GM23338 (cell line): Measurements from ENCODE around the gene SHPK. TPM values are rescaled to one million over a fixed set of nuclear protein-coding genes. Genes with fewer than 3 reads are reported as not detected.

Source experiments
- ATAC-seq: fragments of 200-7000 bp; cut with Tn5 transposase; 3 replicates; pipeline ENCODE4 v1.9.1; 2020
- DNase-seq: peaks from one replicate; pipeline ENCODE4 v3.0.0-alpha.2; 2015; ENCODE audit warnings: low spot score
- H2AFZ ChIP-seq: fragments of 200-600 bp; sonication (generic); 2 replicates; pipeline ENCODE4 v1.8.0; 2016; ENCODE audit warnings: antibody characterized with exemption, mild to moderate bottlenecking, moderate library complexity
- H3F3A ChIP-seq: fragments of 200-600 bp; sonication (generic); replicated peaks from 2 replicates; pipeline ENCODE4 v1.8.0; 2017; ENCODE audit warnings: antibody characterized with exemption, mixed run types, low read depth
- H3K27ac ChIP-seq: fragments of 200-600 bp; sonication (generic); 2 replicates; pipeline ENCODE4 v1.6.1; 2016; ENCODE audit warnings: low read depth
- H3K27me3 ChIP-seq: fragments of 200-600 bp; sonication (generic); 2 replicates; pipeline ENCODE4 v1.8.0; 2016; ENCODE audit warnings: mild to moderate bottlenecking, mixed run types, moderate library complexity; ENCODE audit not compliant: insufficient read depth
- H3K36me3 ChIP-seq: fragments of 200-600 bp; sonication (generic); 2 replicates; pipeline ENCODE4 v1.8.0; 2016; ENCODE audit warnings: mild to moderate bottlenecking; ENCODE audit not compliant: insufficient read depth
- H3K4me1 ChIP-seq: fragments of 200-600 bp; sonication (generic); 2 replicates; pipeline ENCODE4 v1.8.0; 2016; ENCODE audit warnings: mild to moderate bottlenecking, moderate library complexity; ENCODE audit not compliant: insufficient read depth
- H3K4me2 ChIP-seq: fragments of 200-600 bp; sonication (generic); 2 replicates; pipeline ENCODE4 v1.7.1; 2017; ENCODE audit warnings: mixed run types
- H3K4me3 ChIP-seq: fragments of 200-600 bp; sonication (generic); 2 replicates; pipeline ENCODE4 v1.6.1; 2016; ENCODE audit warnings: mixed run types
- H3K79me2 ChIP-seq: fragments of 200-600 bp; sonication (generic); replicated peaks from 2 replicates; pipeline ENCODE4 v1.8.0; 2017; ENCODE audit warnings: mild to moderate bottlenecking; ENCODE audit not compliant: insufficient read depth
- H3K9me2 ChIP-seq: fragments of 200-600 bp; sonication (generic); 2 replicates; pipeline ENCODE4 v1.8.0; 2017; ENCODE audit not compliant: insufficient read depth
- H4K20me1 ChIP-seq: fragments of 200-600 bp; sonication (generic); replicated peaks from 2 replicates; pipeline ENCODE4 v1.8.0; 2017; ENCODE audit warnings: mild to moderate bottlenecking; ENCODE audit not compliant: insufficient read depth
- H3K27ac Mint-ChIP-seq: 2 replicates; pipeline ENCODE4 v1.8.0; 2020; ENCODE audit warnings: inconsistent platforms, mild to moderate bottlenecking, moderate library complexity, mixed read lengths
- H3K27me3 Mint-ChIP-seq: 3 replicates; pipeline ENCODE4 v1.8.0; 2022; ENCODE audit warnings: low read depth, mild to moderate bottlenecking, moderate library complexity, mixed read lengths, inconsistent platforms; ENCODE audit not compliant: insufficient read depth, poor library complexity
- H3K36me3 Mint-ChIP-seq: 3 replicates; pipeline ENCODE4 v1.8.0; 2021; ENCODE audit warnings: low read depth, mild to moderate bottlenecking, inconsistent platforms, moderate library complexity, mixed read lengths
- H3K4me1 Mint-ChIP-seq: 3 replicates; pipeline ENCODE4 v1.8.0; 2020; ENCODE audit warnings: mild to moderate bottlenecking, inconsistent platforms, mixed read lengths
- H3K4me3 Mint-ChIP-seq: 3 replicates; pipeline ENCODE4 v1.8.0; 2021; ENCODE audit warnings: moderate library complexity, mild to moderate bottlenecking, inconsistent platforms, mixed read lengths
- H3K9me3 Mint-ChIP-seq: 3 replicates; pipeline ENCODE4 v1.8.0; 2020; ENCODE audit warnings: moderate library complexity, mild to moderate bottlenecking, inconsistent platforms, mixed read lengths
- CREB1 ChIP-seq: fragments of 250-450 bp; sonication (Bioruptor Pico); IDR thresholded peaks from 2 replicates; pipeline ENCODE4 v1.5.0; 2020; ENCODE audit warnings: low read depth, mild to moderate bottlenecking, moderate library complexity
- CTCF ChIP-seq, 2 experiments: fragments of 200-600 bp in 1 of 2; sonication (generic) in 1 of 2; conservative IDR thresholded peaks; 2 replicates each; pipeline versions ENCODE4 v1.5.1 to v1.6.1; 2016 to 2017; ENCODE audit warnings: antibody characterized with exemption in 2 of 2, low read depth in 2 of 2, mild to moderate bottlenecking in 2 of 2, moderate library complexity in 1 of 2
- ETS1 ChIP-seq: IDR thresholded peaks from 2 replicates; pipeline ENCODE4 v1.6.1; 2016; ENCODE audit warnings: antibody characterized with exemption
- EZH2 ChIP-seq: fragments of 200-600 bp; sonication (generic); IDR thresholded peaks from one replicate; pipeline ENCODE4 v1.8.0; 2017; ENCODE audit warnings: antibody characterized with exemption, mild to moderate bottlenecking, low read depth; ENCODE audit not compliant: unreplicated experiment
- EZH2phosphoT487 ChIP-seq: fragments of 200-600 bp; sonication (generic); IDR thresholded peaks from one replicate; pipeline ENCODE4 v1.8.1; 2018; ENCODE audit warnings: antibody characterized with exemption; ENCODE audit not compliant: unreplicated experiment
- JUNB ChIP-seq: IDR thresholded peaks from one replicate; pipeline ENCODE4 v1.6.1; 2016; ENCODE audit warnings: antibody characterized with exemption; ENCODE audit not compliant: unreplicated experiment
- NANOG ChIP-seq: IDR thresholded peaks from 2 replicates; pipeline ENCODE4 v1.6.1; 2016; ENCODE audit warnings: antibody characterized with exemption, borderline replicate concordance
- POLR2AphosphoS5 ChIP-seq: IDR thresholded peaks from 2 replicates; pipeline ENCODE4 v1.6.1; 2016; ENCODE audit warnings: antibody characterized with exemption, low read depth
- REST ChIP-seq: IDR thresholded peaks from one replicate; pipeline ENCODE4 v1.6.1; 2018; ENCODE audit warnings: antibody characterized with exemption; ENCODE audit not compliant: unreplicated experiment
- STAT1 ChIP-seq: IDR thresholded peaks from one replicate; pipeline ENCODE4 v1.6.1; 2016; ENCODE audit warnings: antibody characterized with exemption; ENCODE audit not compliant: unreplicated experiment
- ZNF114 ChIP-seq: fragments of 250-450 bp; sonication (Bioruptor Pico); IDR thresholded peaks from 2 replicates; pipeline ENCODE4 v1.5.0; 2020; ENCODE audit warnings: mild to moderate bottlenecking, moderate library complexity
- ZNF331 ChIP-seq: fragments of 250-450 bp; sonication (Bioruptor Pico); IDR thresholded peaks from 2 replicates; pipeline ENCODE4 v1.5.0; 2020; ENCODE audit warnings: low read depth, mild to moderate bottlenecking, moderate library complexity
- ZNF462 ChIP-seq: fragments of 250-450 bp; sonication (Bioruptor Pico); IDR thresholded peaks from 2 replicates; pipeline ENCODE4 v1.5.0; 2020; ENCODE audit warnings: mild to moderate bottlenecking, moderate library complexity
- polyA plus RNA-seq: library from polyadenylated mRNA; unstranded; fragments of >200 nt; fragmentation: Nextera tagmentation; extraction: Ambion mirVana; gene quantifications from 2 replicates; pipeline ENCODE4 v1.2.1, GENCODE V29; 2016
- total RNA-seq: library from RNA; depleted of rRNA; stranded (reverse); fragments of >200 nt; shearing (Covaris generic); gene quantifications from 2 replicates; pipeline ENCODE4 v1.2.3, GENCODE V29; 2014

SHPK gene
- total and polyA plus RNA-seq, 2 experiments from 2014 or later, result 11.5 to 34.3 TPM

- no peaks in the 10 kb centered on the region for H3K27me3 ChIP-seq
- no peaks in the 10 kb centered on the region for H3K36me3 ChIP-seq
- DNase-seq, result no peak
- no peak overlapping the region for H3K4me3 ChIP-seq
- no peak overlapping the region for H3K27ac ChIP-seq
- H3K36me3 Mint-ChIP-seq, result no peaks in the 10 kb centered on the region
- no peak overlapping the region for H2AFZ ChIP-seq
- no peaks in the 10 kb centered on the region for H3K27me3 Mint-ChIP-seq
- H3K4me3 Mint-ChIP-seq, result no peak overlapping the region
- no peaks in the 10 kb centered on the region for H3K4me1 ChIP-seq
- H3K9me2 ChIP-seq, result no peaks in the 10 kb centered on the region
- H3K4me2 ChIP-seq, result no peak overlapping the region
- TF ChIP-seq REST (no peak), EZH2 (no peak), POLR2AphosphoS5 (no peak), ZNF462 (CRISPR knock-in tag) (no peak), STAT1 (no peak), EZH2phosphoT487 (no peak), CREB1 (CRISPR knock-in tag) (no peak), JUNB (no peak), ETS1 (no peak), NANOG (no peak), ZNF331 (CRISPR knock-in tag) (no peak), ZNF114 (CRISPR knock-in tag) (no peak), CTCF (conservative IDR thresholded peaks at IDR 0.05; ENCODE audit: low read depth in 2 of 2) (no peak)
- H3K79me2 ChIP-seq, result no peaks in the 10 kb centered on the region
- no peak overlapping the region for H3K27ac Mint-ChIP-seq
- peaks cover 6% of the 10 kb centered on the region for H3F3A ChIP-seq
- no peaks in the 10 kb centered on the region for H3K9me3 Mint-ChIP-seq
- H3K4me1 Mint-ChIP-seq, result peaks cover 10% of the 10 kb centered on the region
- H4K20me1 ChIP-seq, result no peaks in the 10 kb centered on the region
- no peak for ATAC-seq
Measured at GRCh38 chr17:3685174-3685573, 49.1 kb upstream of the SHPK start.
